ENCODE results near the gene CABP5.

The CABP5 gene

GRCh38 chr19:48053076-48053475 is 9.2 kb upstream of the CABP5 start:
- Histone ChIP-seq H3K9me2 (replicated peaks; ENCODE audit: insufficient read depth, low read length) (no peaks in the 10 kb centered on the region), H3K9me3 (ENCODE audit: insufficient read depth, low read length) (no peaks in the 10 kb centered on the region), H3K79me2 (ENCODE audit: insufficient read depth, low read length) (no peaks in the 10 kb centered on the region), H3K4me2 (ENCODE audit: low read depth, low read length, poor library complexity, severe bottlenecking) (no peak overlapping the region), H3K4me3 (ENCODE audit: insufficient read depth, low read length, poor library complexity, severe bottlenecking) (no peak overlapping the region), H2AFZ (ENCODE audit: low read depth, low read length, severe bottlenecking) (no peak overlapping the region), H3K36me3 (ENCODE audit: low read length) (no peaks in the 10 kb centered on the region), H3F3A (ENCODE audit: insufficient read depth) (no peaks in the 10 kb centered on the region), H3K27me3 (ENCODE audit: low read length) (no peaks in the 10 kb centered on the region), H4K20me1 (ENCODE audit: low read depth, low read length) (no peaks in the 10 kb centered on the region), H3K27ac (ENCODE audit: low read depth, low read length) (no peak overlapping the region), H3K9ac (ENCODE audit: low read length) (no peak overlapping the region)
- TF ChIP-seq CTCF (IDR thresholded peaks at IDR 0.05; ENCODE audit: insufficient read depth, low read length, poor library complexity, severe bottlenecking): no peak
- TF ChIP-seq EZH2phosphoT487 (conservative IDR thresholded peaks at IDR 0.05; ENCODE audit: low read length): no peak

GRCh38 chr19:48051335-48052033 is 7.6 kb upstream of the CABP5 start:
- H3K4me2 ChIP-seq (ENCODE audit: low read depth, low read length, poor library complexity, severe bottlenecking): no peak overlapping the region
- no peaks in the 10 kb centered on the region for H3K36me3 ChIP-seq (ENCODE audit: low read length)
- H4K20me1 ChIP-seq (ENCODE audit: low read depth, low read length): no peaks in the 10 kb centered on the region
- H3K4me3 ChIP-seq (ENCODE audit: insufficient read depth, low read length, poor library complexity, severe bottlenecking): no peak overlapping the region
- no peaks in the 10 kb centered on the region for H3K27me3 ChIP-seq (ENCODE audit: low read length)
- no peak overlapping the region for H3K27ac ChIP-seq (ENCODE audit: low read depth, low read length)
- TF ChIP-seq EZH2phosphoT487 (conservative IDR thresholded peaks at IDR 0.05; ENCODE audit: low read length): no peak
- TF ChIP-seq CTCF (IDR thresholded peaks at IDR 0.05; ENCODE audit: insufficient read depth, low read length, poor library complexity, severe bottlenecking): no peak
- no peaks in the 10 kb centered on the region for H3K79me2 ChIP-seq (ENCODE audit: insufficient read depth, low read length)
- no peaks in the 10 kb centered on the region for H3K9me3 ChIP-seq (ENCODE audit: insufficient read depth, low read length)
- no peak overlapping the region for H3K9ac ChIP-seq (ENCODE audit: low read length)
- H3F3A ChIP-seq (ENCODE audit: insufficient read depth): no peaks in the 10 kb centered on the region
- no peaks in the 10 kb centered on the region for H3K9me2 ChIP-seq (replicated peaks; ENCODE audit: insufficient read depth, low read length)
- H2AFZ ChIP-seq (ENCODE audit: low read depth, low read length, severe bottlenecking): no peak overlapping the region

- TF ChIP-seq EZH2phosphoT487 (conservative IDR thresholded peaks at IDR 0.05; ENCODE audit: low read length): no peak
- Histone ChIP-seq H3K27me3 (ENCODE audit: low read length) (no peaks in the 10 kb centered on the region), H3K4me3 (ENCODE audit: insufficient read depth, low read length, poor library complexity, severe bottlenecking) (no peak overlapping the region), H3K9me3 (ENCODE audit: insufficient read depth, low read length) (no peaks in the 10 kb centered on the region), H3F3A (ENCODE audit: insufficient read depth) (no peaks in the 10 kb centered on the region), H3K36me3 (ENCODE audit: low read length) (no peaks in the 10 kb centered on the region), H3K9me2 (replicated peaks; ENCODE audit: insufficient read depth, low read length) (no peaks in the 10 kb centered on the region), H3K4me2 (ENCODE audit: low read depth, low read length, poor library complexity, severe bottlenecking) (no peak overlapping the region), H3K79me2 (ENCODE audit: insufficient read depth, low read length) (no peaks in the 10 kb centered on the region), H2AFZ (ENCODE audit: low read depth, low read length, severe bottlenecking) (no peak overlapping the region), H4K20me1 (ENCODE audit: low read depth, low read length) (no peaks in the 10 kb centered on the region), H3K27ac (ENCODE audit: low read depth, low read length) (no peak overlapping the region), H3K9ac (ENCODE audit: low read length) (no peak overlapping the region)
Observed at GRCh38 chr19:48044561-48044960, 682 bp upstream of the CABP5 start.

DNA sequence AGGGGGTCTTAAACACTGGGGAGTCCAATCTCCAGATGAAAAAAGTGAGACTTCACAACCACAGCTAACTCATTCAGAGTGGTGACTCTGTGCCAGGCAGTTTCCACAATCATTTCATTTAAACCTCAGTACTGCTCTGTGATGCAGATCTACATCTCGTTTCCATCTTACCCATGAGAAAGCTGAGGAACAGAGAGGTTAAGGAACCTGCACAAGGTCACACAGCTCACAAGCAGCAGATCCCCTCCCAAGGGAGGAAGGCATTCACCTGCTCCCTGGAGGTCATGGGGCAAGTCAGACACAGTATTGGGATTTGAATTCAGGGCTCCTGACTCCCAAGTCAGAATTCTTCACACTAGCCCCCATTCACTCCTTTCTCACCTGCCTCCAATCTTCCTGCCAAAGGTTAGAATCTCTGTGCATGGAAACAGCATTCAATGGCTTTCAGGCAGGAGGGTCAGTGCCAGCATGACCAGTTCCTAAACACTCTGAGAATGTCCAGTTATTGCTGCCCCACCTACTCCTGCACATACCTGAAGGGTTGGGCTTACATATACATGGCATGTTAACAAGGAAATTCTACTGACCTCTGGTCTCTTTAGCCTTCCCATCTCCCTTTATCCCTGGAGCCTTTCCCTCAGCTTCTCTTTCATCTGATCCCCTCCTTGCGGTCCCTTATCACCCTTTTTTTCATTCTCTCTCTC is 1.9 kb downstream of the CABP5 start:
- H3K27ac ChIP-seq (ENCODE audit: low read depth, low read length): no peak overlapping the region
- H3K4me2 ChIP-seq (ENCODE audit: low read depth, low read length, poor library complexity, severe bottlenecking): no peak overlapping the region
- TF ChIP-seq CTCF (IDR thresholded peaks at IDR 0.05; ENCODE audit: insufficient read depth, low read length, poor library complexity, severe bottlenecking) (no peak), EZH2phosphoT487 (conservative IDR thresholded peaks at IDR 0.05; ENCODE audit: low read length) (no peak)
- H3K36me3 ChIP-seq (ENCODE audit: low read length): no peaks in the 10 kb centered on the region
- no peaks in the 10 kb centered on the region for H3K27me3 ChIP-seq (ENCODE audit: low read length)
- no peaks in the 10 kb centered on the region for H3K79me2 ChIP-seq (ENCODE audit: insufficient read depth, low read length)
- no peaks in the 10 kb centered on the region for H3F3A ChIP-seq (ENCODE audit: insufficient read depth)
- H4K20me1 ChIP-seq (ENCODE audit: low read depth, low read length): no peaks in the 10 kb centered on the region
- H3K9me2 ChIP-seq (replicated peaks; ENCODE audit: insufficient read depth, low read length): no peaks in the 10 kb centered on the region
- H3K9ac ChIP-seq (ENCODE audit: low read length): no peak overlapping the region
- H3K4me3 ChIP-seq (ENCODE audit: insufficient read depth, low read length, poor library complexity, severe bottlenecking): no peak overlapping the region
- H3K9me3 ChIP-seq (ENCODE audit: insufficient read depth, low read length): no peaks in the 10 kb centered on the region
- no peak overlapping the region for H2AFZ ChIP-seq (ENCODE audit: low read depth, low read length, severe bottlenecking)
